Measurements from ENCODE around the gene PRR7. TPM values are rescaled to one million over a fixed set of nuclear protein-coding genes. Genes with fewer than 3 reads are reported as not detected.

PRR7 gene
- total and polyA plus RNA-seq, 2 experiments from 2014 or later, result 7.6 to 9.7 TPM

GRCh38 chr5:177425801-177426565 lies 20.6 kb upstream of the PRR7 start:
- H2AFZ ChIP-seq, result peak overlapping the region; percentile 8; the same call in 1 of the 2 replicates

GRCh38 chr5:177426566-177427210 lies 19.9 kb upstream of the PRR7 start, which contains the start of gene GRK6:
Gene GRK6, plus strand, starts transcription at chr5:177426676. Its CDS starts 170 bp downstream, at chr5:177426846.
- Histone ChIP-seq H3K36me3 (ENCODE audit: insufficient read depth) (no peaks in the 10 kb centered on the region), H3F3A (replicated peaks; ENCODE audit: low read depth) (peaks cover 16% of the 10 kb centered on the region), H3K4me3 (peak within 1 kb of the TSS; percentile 89), H3K4me1 (ENCODE audit: insufficient read depth) (peaks cover 20% of the 10 kb centered on the region), H4K20me1 (replicated peaks; ENCODE audit: insufficient read depth) (peaks cover 13% of the 10 kb centered on the region), H2AFZ (peak within 1 kb of the TSS; percentile 47), H3K27ac (ENCODE audit: low read depth) (peak within 1 kb of the TSS; percentile 89), H3K79me2 (replicated peaks; ENCODE audit: insufficient read depth) (peaks cover 21% of the 10 kb centered on the region), H3K27me3 (ENCODE audit: insufficient read depth) (no peaks in the 10 kb centered on the region), H3K4me2 (peak within 1 kb of the TSS; percentile 93), H3K9me2 (ENCODE audit: insufficient read depth) (no peaks in the 10 kb centered on the region)
- Mint-ChIP-seq H3K9me3 (no peaks in the 10 kb centered on the region; the same call in 2 of the 3 replicates), H3K36me3 (ENCODE audit: low read depth) (peaks cover 4% of the 10 kb centered on the region; the same call in 2 of the 3 replicates), H3K27ac (peak within 1 kb of the TSS; percentile 98), H3K4me3 (peak within 1 kb of the TSS; percentile 88), H3K4me1 (peaks cover 24% of the 10 kb centered on the region), H3K27me3 (ENCODE audit: insufficient read depth, low read depth, poor library complexity) (peaks cover 22% of the 10 kb centered on the region)
- peak; percentile 73 for DNase-seq (ENCODE audit: low spot score)
- peak; percentile 53 for ATAC-seq
- TF ChIP-seq NANOG (IDR thresholded peaks at IDR 0.05; ENCODE audit: borderline replicate concordance) (no peak), ZNF114 (CRISPR knock-in tag; IDR thresholded peaks at IDR 0.05) (no peak), ETS1 (IDR thresholded peaks at IDR 0.05) (no peak), STAT1 (IDR thresholded peaks at IDR 0.05; ENCODE audit: unreplicated experiment) (no peak), CREB1 (CRISPR knock-in tag; IDR thresholded peaks at IDR 0.05; ENCODE audit: low read depth) (no peak), ZNF331 (CRISPR knock-in tag; IDR thresholded peaks at IDR 0.05; ENCODE audit: low read depth) (no peak), CTCF (conservative IDR thresholded peaks at IDR 0.05; ENCODE audit: low read depth in 2 of 2) (no peak)

More at GRCh38 chr5:177425801-177426565, 20.6 kb upstream of the PRR7 start:
- Mint-ChIP-seq H3K27ac (peak overlapping the region; percentile 98), H3K9me3 (no peaks in the 10 kb centered on the region; the same call in 2 of the 3 replicates), H3K36me3 (ENCODE audit: low read depth) (peaks cover 4% of the 10 kb centered on the region; the same call in 2 of the 3 replicates), H3K4me1 (peaks cover 25% of the 10 kb centered on the region), H3K27me3 (ENCODE audit: insufficient read depth, low read depth, poor library complexity) (peaks cover 24% of the 10 kb centered on the region), H3K4me3 (peak overlapping the region; percentile 88)
- TF ChIP-seq POLR2AphosphoS5 (IDR thresholded peaks at IDR 0.05; ENCODE audit: low read depth) (peak; percentile 78; the same call in 1 of the 2 replicates), REST (IDR thresholded peaks at IDR 0.05; ENCODE audit: unreplicated experiment) (no peak), CREB1 (CRISPR knock-in tag; IDR thresholded peaks at IDR 0.05; ENCODE audit: low read depth) (peak; percentile 89)
- peak overlapping the region; percentile 89 for H3K27ac ChIP-seq (ENCODE audit: low read depth)
- H3K36me3 ChIP-seq (ENCODE audit: insufficient read depth), result no peaks in the 10 kb centered on the region
- peaks cover 20% of the 10 kb centered on the region for H3K4me1 ChIP-seq (ENCODE audit: insufficient read depth)
- H3F3A ChIP-seq (replicated peaks; ENCODE audit: low read depth), result peaks cover 16% of the 10 kb centered on the region
- DNase-seq (ENCODE audit: low spot score) (peak; percentile 100), ATAC-seq (peak; percentile 90)
- H3K79me2 ChIP-seq (replicated peaks; ENCODE audit: insufficient read depth), result peaks cover 21% of the 10 kb centered on the region
- H4K20me1 ChIP-seq (replicated peaks; ENCODE audit: insufficient read depth), result peaks cover 13% of the 10 kb centered on the region
- no peaks in the 10 kb centered on the region for H3K27me3 ChIP-seq (ENCODE audit: insufficient read depth)
- no peaks in the 10 kb centered on the region for H3K9me2 ChIP-seq (ENCODE audit: insufficient read depth)
- peak overlapping the region; percentile 82 for H3K4me2 ChIP-seq
- peak overlapping the region; percentile 52 for H3K4me3 ChIP-seq

Measured in GM23338 (cell line).